ENCODE results near the gene BMP2K. TPM values are rescaled to one million over a fixed set of nuclear protein-coding genes. Genes with fewer than 3 reads are reported as not detected.

Gene BMP2K
- polyA plus RNA-seq, 1 donor (not counting 4 experiments of a cell fraction or from before 2014, with no cell fraction given) = 35.4 TPM

- peak overlapping the region; percentile 92 for H3K9ac ChIP-seq (ENCODE audit: control insufficient read depth, extremely low read depth, insufficient read depth, low read length)
- peak overlapping the region; percentile 61 for H3K27ac ChIP-seq (ENCODE audit: control insufficient read depth, insufficient read depth, low read length)
- no peak for FAIRE-seq
- H3K9me1 ChIP-seq (ENCODE audit: control insufficient read depth, extremely low read depth, insufficient read depth, low read length) = peaks cover 4% of the 10 kb centered on the region
- dilution Hi-C loops (cut with MboI; ENCODE audit: extremely low pct_ligation_motif_present, low sequenced_read_pairs) = no loop called here
- H4K20me1 ChIP-seq (ENCODE audit: control insufficient read depth, extremely low read depth, insufficient read depth, low read length) = no peaks in the 10 kb centered on the region
- peaks cover 57% of the 10 kb centered on the region for H3K79me2 ChIP-seq (ENCODE audit: control insufficient read depth, insufficient read depth, low read length)
- no peak overlapping the region for H2AFZ ChIP-seq (ENCODE audit: control insufficient read depth, low read length)
- peak overlapping the region; percentile 60 to 91 (median 70) for H3K4me3 ChIP-seq (ENCODE audit: control insufficient read depth in 2 of 3, extremely low read depth in 1 of 3, insufficient read depth in 2 of 3, low read depth in 1 of 3, low read length in 3 of 3)
- H3K9me3 ChIP-seq (ENCODE audit: control insufficient read depth, low read depth, low read length) = no peaks in the 10 kb centered on the region
- no peaks in the 10 kb centered on the region for H3K36me3 ChIP-seq (ENCODE audit: control insufficient read depth in 2 of 2, extremely low read depth in 1 of 2, insufficient read depth in 2 of 2, low read length in 2 of 2)
- peaks cover 32% of the 10 kb centered on the region for H3K4me1 ChIP-seq (ENCODE audit: control insufficient read depth, extremely low read depth, insufficient read depth, low read length)
- peak overlapping the region; percentile 66 for H3K4me2 ChIP-seq (ENCODE audit: control insufficient read depth, extremely low read depth, insufficient read depth, low read depth, low read length)
- TF ChIP-seq EZH2 (IDR thresholded peaks at IDR 0.05; ENCODE audit: low read length) (no peak), CTCF (optimal IDR thresholded peaks at IDR 0.05 in 1 of 3, IDR thresholded peaks at IDR 0.05 in 1 of 3, conservative IDR thresholded peaks at IDR 0.05 in 1 of 3; ENCODE audit: extremely low read depth in 1 of 3, insufficient read depth in 2 of 3, low read length in 3 of 3) (no peak)
- no peaks in the 10 kb centered on the region for H3K27me3 ChIP-seq (ENCODE audit: control insufficient read depth, extremely low read depth, insufficient read depth, low read length)
- no peak for DNase-seq (ENCODE audit: low read depth, low spot score)
Measured at GRCh38 chr4:78777576-78777940, 1.4 kb downstream of the BMP2K start.

- Histone ChIP-seq H3K4me3 (ENCODE audit: control insufficient read depth in 2 of 3, extremely low read depth in 1 of 3, insufficient read depth in 2 of 3, low read depth in 1 of 3, low read length in 3 of 3) (peak overlapping the region in 1 of 3 experiments; percentile 17), H3K27ac (ENCODE audit: control insufficient read depth, insufficient read depth, low read length) (peak overlapping the region; percentile 24), H4K20me1 (ENCODE audit: control insufficient read depth, extremely low read depth, insufficient read depth, low read length) (no peaks in the 10 kb centered on the region), H3K27me3 (ENCODE audit: control insufficient read depth, extremely low read depth, insufficient read depth, low read length) (no peaks in the 10 kb centered on the region), H3K9me3 (ENCODE audit: control insufficient read depth, low read depth, low read length) (no peaks in the 10 kb centered on the region), H3K4me1 (ENCODE audit: control insufficient read depth, extremely low read depth, insufficient read depth, low read length) (peaks cover 32% of the 10 kb centered on the region), H3K9me1 (ENCODE audit: control insufficient read depth, extremely low read depth, insufficient read depth, low read length) (peaks cover 4% of the 10 kb centered on the region), H3K4me2 (ENCODE audit: control insufficient read depth, extremely low read depth, insufficient read depth, low read depth, low read length) (peak overlapping the region; percentile 66), H2AFZ (ENCODE audit: control insufficient read depth, low read length) (no peak overlapping the region), H3K9ac (ENCODE audit: control insufficient read depth, extremely low read depth, insufficient read depth, low read length) (no peak overlapping the region), H3K79me2 (ENCODE audit: control insufficient read depth, insufficient read depth, low read length) (peaks cover 65% of the 10 kb centered on the region), H3K36me3 (ENCODE audit: control insufficient read depth in 2 of 2, extremely low read depth in 1 of 2, insufficient read depth in 2 of 2, low read length in 2 of 2) (no peaks in the 10 kb centered on the region)
- no peak for DNase-seq (ENCODE audit: low read depth, low spot score)
- TF ChIP-seq CTCF (optimal IDR thresholded peaks at IDR 0.05 in 1 of 3, IDR thresholded peaks at IDR 0.05 in 1 of 3, conservative IDR thresholded peaks at IDR 0.05 in 1 of 3; ENCODE audit: extremely low read depth in 1 of 3, insufficient read depth in 2 of 3, low read length in 3 of 3) = no peak
- no peak for TF ChIP-seq EZH2 (IDR thresholded peaks at IDR 0.05; ENCODE audit: low read length)
- FAIRE-seq = no peak
- dilution Hi-C loops (cut with MboI; ENCODE audit: extremely low pct_ligation_motif_present, low sequenced_read_pairs) = no loop called here
Measured at GRCh38 chr4:78778530-78778929, 2.4 kb downstream of the BMP2K start.
